Measurements from ENCODE around the gene PAX6.
A peak's percentile ranks its signal among the peaks of the same experiment; 100 is the strongest.

The PAX6 gene

GRCh38 chr11:31822175-31822926 is 11.2 kb upstream of the PAX6 start:
- no peak for DNase-seq

- DNase-seq = no peak
These were observed 10.6 kb upstream of the PAX6 start for GRCh38 chr11:31821766-31822165.

- DNase-seq = no peak
These were observed 10.2 kb upstream of the PAX6 start for GRCh38 chr11:31821235-31821764.

- DNase-seq = no peak
These were observed 9.3 kb upstream of the PAX6 start for GRCh38 chr11:31820438-31820818.

GRCh38 chr11:31819621-31820437 is 8.7 kb upstream of the PAX6 start:
- no peak for DNase-seq

- no peak for DNase-seq
These were observed 7.8 kb upstream of the PAX6 start for GRCh38 chr11:31818874-31819331.

GRCh38 chr11:31818425-31818755 is 7.3 kb upstream of the PAX6 start:
- DNase-seq = no peak

- DNase-seq = no peak
These were observed 6.7 kb upstream of the PAX6 start for GRCh38 chr11:31817621-31818424.

GRCh38 chr11:31817054-31817620 is 6.0 kb upstream of the PAX6 start:
- DNase-seq = no peak

GRCh38 chr11:31816468-31817053 is 5.4 kb upstream of the PAX6 start:
- no peak for DNase-seq

- no peak for DNase-seq
These were observed 4.8 kb upstream of the PAX6 start for GRCh38 chr11:31815711-31816467.

GRCh38 chr11:31814176-31814868 is 3.2 kb upstream of the PAX6 start:
- no peak for DNase-seq

- DNase-seq = no peak
These were observed 2.5 kb upstream of the PAX6 start for GRCh38 chr11:31813391-31814175.

- DNase-seq = no peak
These were observed 1.6 kb upstream of the PAX6 start for GRCh38 chr11:31812383-31813381.

- DNase-seq = peak; percentile 31 to 34
These were observed 1.0 kb downstream of the PAX6 start for GRCh38 chr11:31809857-31810778.

- no peak for DNase-seq
These were observed 1.6 kb downstream of the PAX6 start for GRCh38 chr11:31809541-31809856.

GRCh38 chr11:31808721-31809540 is 2.2 kb downstream of the PAX6 start:
- no peak for DNase-seq
